NT2/D1 (cell line): ENCODE data around the gene ALKBH6.

Experiments
- DNase-seq: peaks from one replicate; pipeline ENCODE4 v3.0.0-alpha.2; 2011; ENCODE audit warnings: low read depth, low spot score
- H3K27me3 ChIP-seq: 2 replicates; pipeline ENCODE4 v1.6.0; 2011; ENCODE audit warnings: mild to moderate bottlenecking; ENCODE audit not compliant: insufficient read length, insufficient read depth
- H3K36me3 ChIP-seq: 2 replicates; pipeline ENCODE4 v1.6.1; 2011; ENCODE audit warnings: mild to moderate bottlenecking, low read length, mixed read lengths; ENCODE audit not compliant: insufficient read depth, insufficient read length
- H3K4me1 ChIP-seq: 2 replicates; pipeline ENCODE4 v1.5.1; 2011; ENCODE audit not compliant: insufficient read depth, insufficient read length
- H3K4me3 ChIP-seq: 2 replicates; pipeline ENCODE4 v1.5.1; 2011; ENCODE audit warnings: low read depth; ENCODE audit not compliant: insufficient read length
- H3K9ac ChIP-seq: 2 replicates; pipeline ENCODE4 v1.6.0; 2011; ENCODE audit warnings: low read depth; ENCODE audit not compliant: insufficient read length
- H3K9me3 ChIP-seq: 2 replicates; pipeline ENCODE4 v1.5.1; 2011; ENCODE audit warnings: mild to moderate bottlenecking, low read length; ENCODE audit not compliant: insufficient read depth
- SUZ12 ChIP-seq: IDR thresholded peaks from 2 replicates; pipeline ENCODE4 v1.6.1; 2011; ENCODE audit not compliant: insufficient read length, insufficient read depth; ENCODE audit errors: extremely low read depth
- YY1 ChIP-seq: IDR thresholded peaks from 2 replicates; pipeline ENCODE4 v1.6.1; 2011; ENCODE audit not compliant: insufficient read length, insufficient read depth
- ZNF274 ChIP-seq: IDR thresholded peaks from 2 replicates; pipeline ENCODE4 v1.6.1; 2011; ENCODE audit warnings: mild to moderate bottlenecking, low read depth, low read length

ALKBH6 gene

DNA sequence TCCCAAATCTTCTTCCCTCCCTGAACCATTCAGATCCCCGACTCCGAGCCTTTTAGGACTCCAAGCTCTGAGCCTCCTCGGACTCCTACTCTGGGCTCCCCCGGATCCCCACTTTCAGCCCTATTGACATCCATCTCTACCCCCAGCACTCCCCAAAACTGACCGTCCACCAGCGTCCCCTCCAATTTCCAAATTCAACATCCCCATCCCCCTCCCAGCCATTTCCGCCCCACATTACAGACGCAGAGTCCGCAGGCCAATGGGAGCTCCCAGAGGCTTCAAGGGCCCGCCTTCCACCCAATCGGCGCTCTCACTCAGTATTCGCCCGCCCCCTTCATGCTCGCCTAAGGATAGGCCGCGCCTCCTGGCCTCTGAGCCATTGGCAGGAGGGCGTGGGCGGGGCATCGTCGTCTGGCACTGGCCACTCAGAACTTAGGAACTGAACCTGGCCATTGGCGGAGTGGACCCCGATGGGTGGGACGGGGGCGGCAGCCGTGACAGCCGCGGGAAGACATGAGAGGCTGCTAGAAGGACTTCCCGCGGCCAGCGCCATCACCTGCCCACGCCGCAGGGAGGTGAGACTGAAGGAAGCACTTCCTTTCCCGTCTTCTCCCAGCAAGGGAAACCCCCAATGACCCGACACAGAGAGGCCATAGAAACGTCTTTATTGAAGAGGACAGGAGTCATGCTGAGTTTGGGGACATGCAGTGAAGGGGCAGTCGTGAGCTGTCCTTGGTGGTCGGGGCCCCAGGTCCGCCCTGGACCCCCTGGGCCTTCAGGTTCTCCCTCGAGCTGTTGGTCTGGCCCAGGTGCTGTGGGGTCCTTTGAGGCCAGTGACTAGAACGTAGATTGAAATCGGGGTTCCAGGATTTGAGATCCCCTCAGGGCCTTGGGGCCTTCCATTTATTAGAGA, at the start of gene ALKBH6:
Gene ALKBH6, minus strand, starts transcription at position 202 of the 913 bp plus-strand sequence. CDS start 816 bp downstream, outside the sequence.
- TF ChIP-seq SUZ12 = no peak
- TF ChIP-seq ZNF274 = no peak
- no peak for TF ChIP-seq YY1
- DNase-seq = peak; percentile 92
- H3K27me3 ChIP-seq = no peaks in the 10 kb centered on the region
- peaks cover 12% of the 10 kb centered on the region for H3K36me3 ChIP-seq
- H3K9ac ChIP-seq = peak within 1 kb of the TSS; percentile 78
- H3K4me1 ChIP-seq = peaks cover 7% of the 10 kb centered on the region
- H3K4me3 ChIP-seq = peak within 1 kb of the TSS; percentile 67
- H3K9me3 ChIP-seq = no peaks in the 10 kb centered on the region

DNA sequence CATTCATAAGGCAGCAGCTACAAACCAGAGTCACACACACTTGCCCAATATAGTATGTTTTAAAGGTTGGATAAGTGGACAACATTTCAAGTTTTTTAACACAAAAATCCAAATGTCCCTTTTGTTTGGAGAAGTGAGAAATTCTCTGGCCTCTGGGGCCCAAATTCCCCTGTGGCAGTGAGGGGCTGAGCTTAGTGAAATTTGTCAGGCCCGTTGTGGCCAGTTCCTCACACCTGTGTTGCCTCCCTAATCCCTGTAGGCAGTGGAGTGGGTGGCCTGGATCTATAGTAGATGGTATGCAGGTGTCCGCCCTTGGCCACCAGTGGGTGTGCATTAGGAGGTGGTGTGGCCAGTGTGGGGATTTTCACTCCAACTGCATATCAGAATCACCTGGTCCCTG, 47.4 kb upstream of the ALKBH6 start:
- Histone ChIP-seq H3K4me3 (no peak overlapping the region), H3K9ac (no peak overlapping the region), H3K4me1 (peaks cover 2% of the 10 kb centered on the region), H3K9me3 (no peaks in the 10 kb centered on the region), H3K27me3 (no peaks in the 10 kb centered on the region), H3K36me3 (peaks cover 69% of the 10 kb centered on the region)
- TF ChIP-seq ZNF274 (no peak), SUZ12 (no peak), YY1 (no peak)
- no peak for DNase-seq

DNA sequence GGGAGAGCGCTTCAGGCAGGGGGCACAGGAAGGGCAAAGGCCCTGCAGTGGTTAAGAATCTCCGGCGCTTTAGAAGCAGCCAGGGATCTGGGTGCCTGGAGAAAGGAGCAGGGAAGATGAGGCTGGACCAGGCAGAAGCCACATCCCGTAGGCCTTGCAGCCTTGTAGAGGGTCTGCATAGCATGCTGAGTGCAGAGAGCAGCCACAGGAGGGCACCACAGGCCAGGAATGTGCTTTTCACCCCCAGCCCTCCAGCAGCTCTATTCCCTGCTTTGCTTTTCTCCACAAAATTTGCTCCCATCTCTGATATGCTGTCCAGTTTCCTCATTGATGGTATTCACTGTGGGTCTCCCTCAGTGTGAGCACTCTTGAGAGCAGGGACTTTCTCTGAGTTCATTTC, 46.4 kb upstream of the ALKBH6 start:
- TF ChIP-seq SUZ12 (no peak), ZNF274 (no peak), YY1 (no peak)
- Histone ChIP-seq H3K9ac (no peak overlapping the region), H3K9me3 (no peaks in the 10 kb centered on the region), H3K4me3 (no peak overlapping the region), H3K4me1 (peaks cover 2% of the 10 kb centered on the region), H3K36me3 (peaks cover 62% of the 10 kb centered on the region), H3K27me3 (no peaks in the 10 kb centered on the region)
- no peak for DNase-seq

DNA sequence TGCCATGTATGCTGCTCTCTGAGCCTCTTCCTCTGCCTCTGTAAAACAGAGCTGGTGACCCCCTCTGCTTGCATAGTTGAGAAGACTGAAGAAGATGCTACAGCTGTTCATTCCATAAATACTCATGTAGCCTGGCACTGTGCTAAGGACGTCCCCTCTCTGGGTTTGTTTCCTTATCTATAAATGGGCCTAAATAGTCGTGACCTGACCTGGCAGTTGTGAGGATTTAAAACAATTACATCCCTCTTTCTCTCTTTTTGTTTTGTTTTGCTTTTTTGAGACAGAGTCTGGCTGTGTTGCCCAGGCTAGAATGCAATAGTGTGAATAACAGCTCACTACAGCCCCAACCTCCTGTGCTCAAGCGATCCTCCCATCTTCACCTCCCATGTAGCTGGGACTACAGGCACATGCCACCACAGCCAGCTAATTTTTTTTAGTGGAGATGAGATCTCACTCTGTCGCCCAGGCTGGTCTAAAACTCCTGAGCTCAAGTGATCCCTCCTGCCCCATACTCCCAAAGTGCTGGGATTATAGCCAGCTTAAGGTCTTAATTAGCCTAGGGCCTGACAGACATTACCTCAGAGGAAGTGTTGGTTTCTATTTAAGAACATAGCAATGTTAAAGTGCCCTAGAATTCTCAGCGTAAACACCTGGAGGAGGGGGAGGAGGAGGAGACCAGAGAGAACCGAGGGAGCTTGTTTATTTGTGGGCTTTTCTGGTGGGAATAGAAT, 45.3 kb upstream of the ALKBH6 start:
- Histone ChIP-seq H3K9ac (no peak overlapping the region), H3K27me3 (no peaks in the 10 kb centered on the region), H3K36me3 (peaks cover 54% of the 10 kb centered on the region), H3K4me1 (peaks cover 2% of the 10 kb centered on the region), H3K4me3 (no peak overlapping the region), H3K9me3 (no peaks in the 10 kb centered on the region)
- TF ChIP-seq SUZ12 = no peak
- TF ChIP-seq ZNF274 = no peak
- TF ChIP-seq YY1 = no peak
- no peak for DNase-seq

DNA sequence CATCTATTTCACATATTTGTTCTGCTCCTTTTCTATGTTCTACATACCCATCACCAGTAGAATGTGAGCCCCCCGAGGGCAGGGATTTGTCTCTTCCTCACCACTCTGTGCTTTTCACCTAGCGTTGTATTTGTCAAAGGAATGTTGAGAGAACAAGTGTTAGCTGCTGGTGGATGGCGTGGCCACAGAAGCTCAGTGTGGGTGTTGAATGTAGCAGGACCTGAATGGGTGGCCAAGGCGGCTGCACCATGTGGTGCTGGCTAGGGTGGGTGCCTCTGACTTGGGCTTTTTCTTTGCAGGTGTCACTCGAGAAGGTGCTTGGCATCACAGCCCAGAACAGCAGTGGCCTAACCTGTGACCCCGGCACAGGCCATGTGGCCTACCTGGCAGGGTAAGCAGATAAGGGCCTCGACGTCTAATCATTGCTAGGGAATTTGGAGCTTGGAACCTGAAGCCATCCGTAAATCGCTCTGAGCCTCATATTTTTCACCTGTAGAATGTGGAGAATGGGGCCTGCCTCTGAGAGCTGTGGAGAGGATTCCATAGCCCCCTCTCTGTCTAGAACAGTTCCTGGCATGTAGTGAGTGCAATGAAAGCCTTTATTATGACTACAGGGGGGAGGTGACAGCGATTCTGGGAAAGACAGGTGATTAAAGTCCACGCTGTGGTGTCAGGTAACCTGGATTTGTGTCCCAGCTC, 44.6 kb upstream of the ALKBH6 start:
- no peaks in the 10 kb centered on the region for H3K27me3 ChIP-seq
- H3K36me3 ChIP-seq = peaks cover 50% of the 10 kb centered on the region
- TF ChIP-seq SUZ12 (no peak), ZNF274 (no peak), YY1 (no peak)
- H3K4me3 ChIP-seq = no peak overlapping the region
- H3K4me1 ChIP-seq = peaks cover 2% of the 10 kb centered on the region
- H3K9ac ChIP-seq = no peak overlapping the region
- no peaks in the 10 kb centered on the region for H3K9me3 ChIP-seq
- no peak for DNase-seq

DNA sequence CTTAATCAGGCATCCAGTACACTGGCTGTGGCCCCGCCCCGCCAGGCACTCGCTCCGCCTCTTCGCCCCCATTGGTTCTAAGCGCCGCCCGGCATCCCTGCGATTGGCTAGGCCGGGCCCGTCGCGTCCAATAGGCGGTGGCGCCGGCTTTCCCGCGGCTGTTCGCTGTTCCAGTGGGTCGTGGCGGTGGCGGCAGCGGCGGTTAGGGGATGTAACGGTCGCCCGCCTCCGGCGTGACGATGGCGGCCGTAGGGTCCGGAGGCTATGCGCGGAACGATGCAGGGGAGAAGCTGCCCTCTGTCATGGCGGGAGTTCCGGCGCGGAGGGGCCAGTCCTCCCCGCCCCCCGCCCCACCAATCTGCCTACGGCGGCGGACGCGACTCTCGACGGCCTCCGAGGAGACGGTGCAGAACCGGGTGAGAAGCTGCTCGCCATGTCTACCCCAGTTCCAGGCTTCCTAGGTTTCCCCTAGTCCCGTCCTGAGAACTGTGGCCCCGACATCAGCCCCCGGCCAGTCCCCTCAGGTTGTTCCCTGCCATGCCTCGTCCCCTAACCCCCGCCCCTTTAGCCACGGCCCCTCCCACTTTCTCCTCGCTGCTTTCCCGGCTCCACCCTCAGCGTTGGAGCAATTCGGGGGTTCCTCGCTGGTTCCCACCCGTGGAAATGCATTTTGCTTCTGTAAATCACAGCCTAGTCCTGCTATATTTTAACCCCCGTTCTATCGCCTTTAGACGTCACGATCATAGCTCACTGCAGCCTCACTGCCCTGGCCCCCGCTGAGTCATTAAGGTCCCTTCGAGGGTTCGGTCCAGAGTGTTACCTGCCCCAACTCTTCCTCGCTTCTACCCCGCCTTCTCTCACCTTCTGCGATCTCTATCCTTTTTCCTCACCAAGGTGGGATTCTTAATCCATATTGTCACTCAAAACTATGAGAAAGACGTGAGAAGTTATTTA, 41.0 kb upstream of the ALKBH6 start, which contains the start of gene WDR62:
Gene WDR62, plus strand, starts transcription at position 165 of the 954 bp plus-strand sequence. Its CDS starts 75 bp downstream, at position 240.
- H3K9ac ChIP-seq = peak within 1 kb of the TSS; percentile 86
- TF ChIP-seq SUZ12 = no peak
- TF ChIP-seq YY1 = no peak
- no peak for TF ChIP-seq ZNF274
- peaks cover 24% of the 10 kb centered on the region for H3K36me3 ChIP-seq
- H3K9me3 ChIP-seq = no peaks in the 10 kb centered on the region
- H3K4me1 ChIP-seq = peaks cover 9% of the 10 kb centered on the region
- DNase-seq = peak; percentile 69
- H3K27me3 ChIP-seq = no peaks in the 10 kb centered on the region
- H3K4me3 ChIP-seq = peak within 1 kb of the TSS; percentile 87
